ENCODE results near the gene OLFML2A. TPM values are rescaled to one million over a fixed set of nuclear protein-coding genes. Genes with fewer than 3 reads are reported as not detected.

OLFML2A gene
- total and polyA plus RNA-seq, 2 of the 13 experiments (the other 11 are each of a cell fraction or from before 2014, with no cell fraction given), result 0.01 to 0.02 TPM

- TF ChIP-seq ZNF644 (CRISPR knock-in tag; IDR thresholded peaks at IDR 0.05; ENCODE audit: low read depth), result 0 out of 2 replicates have a peak, but pooled peaks have one; percentile 49
- TF ChIP-seq NR1H2 (CRISPR knock-in tag; IDR thresholded peaks at IDR 0.05; ENCODE audit: borderline replicate concordance, low read depth), result no peak
- TF ChIP-seq ZNF569 (CRISPR knock-in tag; IDR thresholded peaks at IDR 0.05; ENCODE audit: borderline replicate concordance), result no peak
- TF ChIP-seq KLF6 (CRISPR knock-in tag; IDR thresholded peaks at IDR 0.05), result no peak
- TF ChIP-seq NFE2L1 (CRISPR knock-in tag; IDR thresholded peaks at IDR 0.05; ENCODE audit: borderline replicate concordance), result no peak
- no peak for TF ChIP-seq ATF7-NPFF (CRISPR knock-in tag; IDR thresholded peaks at IDR 0.05; ENCODE audit: low read depth)
- TF ChIP-seq AHR (CRISPR knock-in tag; IDR thresholded peaks at IDR 0.05), result no peak
- no peak for TF ChIP-seq GZF1 (CRISPR knock-in tag; IDR thresholded peaks at IDR 0.05)
- TF ChIP-seq, protein P1, sequence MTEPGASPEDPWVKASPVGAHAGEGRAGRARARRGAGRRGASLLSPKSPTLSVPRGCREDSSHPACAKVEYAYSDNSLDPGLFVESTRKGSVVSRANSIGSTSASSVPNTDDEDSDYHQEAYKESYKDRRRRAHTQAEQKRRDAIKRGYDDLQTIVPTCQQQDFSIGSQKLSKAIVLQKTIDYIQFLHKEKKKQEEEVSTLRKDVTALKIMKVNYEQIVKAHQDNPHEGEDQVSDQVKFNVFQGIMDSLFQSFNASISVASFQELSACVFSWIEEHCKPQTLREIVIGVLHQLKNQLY (CRISPR knock-in tag; IDR thresholded peaks at IDR 0.05), result no peak
- TF ChIP-seq, protein P2, sequence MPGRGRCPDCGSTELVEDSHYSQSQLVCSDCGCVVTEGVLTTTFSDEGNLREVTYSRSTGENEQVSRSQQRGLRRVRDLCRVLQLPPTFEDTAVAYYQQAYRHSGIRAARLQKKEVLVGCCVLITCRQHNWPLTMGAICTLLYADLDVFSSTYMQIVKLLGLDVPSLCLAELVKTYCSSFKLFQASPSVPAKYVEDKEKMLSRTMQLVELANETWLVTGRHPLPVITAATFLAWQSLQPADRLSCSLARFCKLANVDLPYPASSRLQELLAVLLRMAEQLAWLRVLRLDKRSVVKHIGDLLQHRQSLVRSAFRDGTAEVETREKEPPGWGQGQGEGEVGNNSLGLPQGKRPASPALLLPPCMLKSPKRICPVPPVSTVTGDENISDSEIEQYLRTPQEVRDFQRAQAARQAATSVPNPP (CRISPR knock-in tag; IDR thresholded peaks at IDR 0.05), result no peak
- TF ChIP-seq MAFF (IDR thresholded peaks at IDR 0.05; ENCODE audit: low read depth, low read length), result no peak
- TF ChIP-seq NKX3-1 (CRISPR knock-in tag; IDR thresholded peaks at IDR 0.05), result no peak
- TF ChIP-seq, protein P3, sequence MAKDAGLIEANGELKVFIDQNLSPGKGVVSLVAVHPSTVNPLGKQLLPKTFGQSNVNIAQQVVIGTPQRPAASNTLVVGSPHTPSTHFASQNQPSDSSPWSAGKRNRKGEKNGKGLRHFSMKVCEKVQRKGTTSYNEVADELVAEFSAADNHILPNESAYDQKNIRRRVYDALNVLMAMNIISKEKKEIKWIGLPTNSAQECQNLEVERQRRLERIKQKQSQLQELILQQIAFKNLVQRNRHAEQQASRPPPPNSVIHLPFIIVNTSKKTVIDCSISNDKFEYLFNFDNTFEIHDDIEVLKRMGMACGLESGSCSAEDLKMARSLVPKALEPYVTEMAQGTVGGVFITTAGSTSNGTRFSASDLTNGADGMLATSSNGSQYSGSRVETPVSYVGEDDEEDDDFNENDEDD (CRISPR knock-in tag; IDR thresholded peaks at IDR 0.05; ENCODE audit: borderline replicate concordance), result peak; percentile 49; the same call in 1 of the 2 replicates
- TF ChIP-seq ZNF10 (CRISPR knock-in tag; IDR thresholded peaks at IDR 0.05; ENCODE audit: borderline replicate concordance, low read depth), result no peak
- TF ChIP-seq BCL6 (CRISPR knock-in tag; IDR thresholded peaks at IDR 0.05), result peak; percentile 56
- no peak for TF ChIP-seq ZNF451 (CRISPR knock-in tag; IDR thresholded peaks at IDR 0.05)
- TF ChIP-seq, protein P4, sequence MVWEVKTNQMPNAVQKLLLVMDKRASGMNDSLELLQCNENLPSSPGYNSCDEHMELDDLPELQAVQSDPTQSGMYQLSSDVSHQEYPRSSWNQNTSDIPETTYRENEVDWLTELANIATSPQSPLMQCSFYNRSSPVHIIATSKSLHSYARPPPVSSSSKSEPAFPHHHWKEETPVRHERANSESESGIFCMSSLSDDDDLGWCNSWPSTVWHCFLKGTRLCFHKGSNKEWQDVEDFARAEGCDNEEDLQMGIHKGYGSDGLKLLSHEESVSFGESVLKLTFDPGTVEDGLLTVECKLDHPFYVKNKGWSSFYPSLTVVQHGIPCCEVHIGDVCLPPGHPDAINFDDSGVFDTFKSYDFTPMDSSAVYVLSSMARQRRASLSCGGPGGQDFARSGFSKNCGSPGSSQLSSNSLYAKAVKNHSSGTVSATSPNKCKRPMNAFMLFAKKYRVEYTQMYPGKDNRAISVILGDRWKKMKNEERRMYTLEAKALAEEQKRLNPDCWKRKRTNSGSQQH (CRISPR knock-in tag; IDR thresholded peaks at IDR 0.05; ENCODE audit: low read depth), result no peak
- TF ChIP-seq CENPX (CRISPR knock-in tag; IDR thresholded peaks at IDR 0.05), result no peak
- TF ChIP-seq MTA1 (CRISPR knock-in tag; IDR thresholded peaks at IDR 0.05; ENCODE audit: borderline replicate concordance), result peak; percentile 70; the same call in 1 of the 2 replicates
- TF ChIP-seq ZNF382 (CRISPR knock-in tag; IDR thresholded peaks at IDR 0.05; ENCODE audit: borderline replicate concordance), result no peak
- TF ChIP-seq TGIF2 (CRISPR knock-in tag; IDR thresholded peaks at IDR 0.05), result no peak
- TF ChIP-seq ZNF235 (CRISPR knock-in tag; IDR thresholded peaks at IDR 0.05; ENCODE audit: borderline replicate concordance), result no peak
- no peak for TF ChIP-seq NR0B2 (CRISPR knock-in tag; IDR thresholded peaks at IDR 0.05)
- no peak for TF ChIP-seq FOXA1 (IDR thresholded peaks at IDR 0.05)
- peak; percentile 46; the same call in 1 of the 2 replicates for TF ChIP-seq FOXA1 (CRISPR knock-in tag; IDR thresholded peaks at IDR 0.05)
- TF ChIP-seq ZNF737 (CRISPR knock-in tag; IDR thresholded peaks at IDR 0.05; ENCODE audit: borderline replicate concordance), result no peak
- TF ChIP-seq ZNF121 (CRISPR knock-in tag; IDR thresholded peaks at IDR 0.05), result peak; percentile 54; the same call in 1 of the 2 replicates
- no peak for TF ChIP-seq MXD3 (CRISPR knock-in tag; IDR thresholded peaks at IDR 0.05)
Measured at GRCh38 chr9:124794902-124795491, 18.1 kb downstream of the OLFML2A start (continued).

Data from HepG2 (cell line).